Measurements from ENCODE around the gene ZNF689.
"Not testable (repeated sequence)": the region's sequence is repeated elsewhere in the genome, so short reads cannot be mapped to it uniquely, and the experiment has no call there.

Gene ZNF689

DNA sequence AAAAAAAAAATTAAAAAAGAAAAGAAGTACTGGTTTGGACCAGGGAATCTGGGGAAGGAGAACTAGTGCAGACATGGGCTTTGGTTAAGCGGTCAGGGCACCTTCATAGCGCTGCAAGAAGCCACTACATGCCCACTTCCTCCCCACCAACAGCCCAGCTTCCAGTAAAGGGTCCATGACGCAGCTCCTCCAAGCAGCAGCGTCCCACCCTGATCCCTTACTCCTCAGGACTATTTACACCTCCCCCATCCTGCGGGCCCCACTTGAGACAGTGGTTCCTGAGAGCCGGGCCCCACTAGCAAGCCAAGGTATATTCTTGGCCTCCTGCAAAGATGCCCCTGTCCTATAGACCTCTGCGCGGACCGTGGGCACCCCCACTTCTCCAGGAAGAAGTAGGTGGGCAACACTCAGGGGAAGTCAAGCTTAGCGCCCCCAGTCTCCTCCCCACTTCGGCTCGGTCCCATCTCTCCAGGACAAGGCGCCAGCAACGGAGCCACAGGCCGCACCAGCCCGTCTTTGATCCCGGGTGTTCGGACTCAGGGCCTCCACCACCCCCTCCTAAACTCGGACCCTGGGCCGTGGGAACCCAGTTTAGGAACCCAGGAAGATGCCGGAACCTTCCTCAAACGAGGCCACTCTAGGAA lies 39.7 kb upstream of the ZNF689 start:
- H3K4me3 ChIP-seq (ENCODE audit: low read length) = peak overlapping the region; percentile 45; the same call in 1 of the 2 replicates
- no peak for TF ChIP-seq ZNF274 (IDR thresholded peaks at IDR 0.05; ENCODE audit: low read depth, low read length)

DNA sequence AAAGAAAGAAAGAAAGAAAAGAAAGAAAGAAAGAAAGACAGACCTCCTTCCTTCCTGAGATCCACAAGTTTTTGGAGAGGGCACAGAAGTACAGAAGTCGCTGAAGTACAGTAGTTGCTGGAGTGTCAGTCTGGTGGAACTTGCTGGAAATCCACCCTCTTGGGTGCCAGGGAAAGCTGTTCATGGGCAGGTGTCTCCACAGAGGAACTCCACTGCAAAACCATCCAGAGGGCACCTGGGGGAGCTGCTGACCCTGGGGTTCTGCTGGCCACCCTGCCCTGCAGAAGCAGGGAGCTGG lies 37.0 kb upstream of the ZNF689 start:
- TF ChIP-seq ZNF274 (IDR thresholded peaks at IDR 0.05; ENCODE audit: low read depth, low read length) = no peak
- no peak overlapping the region for H3K4me3 ChIP-seq (ENCODE audit: low read length)

DNA sequence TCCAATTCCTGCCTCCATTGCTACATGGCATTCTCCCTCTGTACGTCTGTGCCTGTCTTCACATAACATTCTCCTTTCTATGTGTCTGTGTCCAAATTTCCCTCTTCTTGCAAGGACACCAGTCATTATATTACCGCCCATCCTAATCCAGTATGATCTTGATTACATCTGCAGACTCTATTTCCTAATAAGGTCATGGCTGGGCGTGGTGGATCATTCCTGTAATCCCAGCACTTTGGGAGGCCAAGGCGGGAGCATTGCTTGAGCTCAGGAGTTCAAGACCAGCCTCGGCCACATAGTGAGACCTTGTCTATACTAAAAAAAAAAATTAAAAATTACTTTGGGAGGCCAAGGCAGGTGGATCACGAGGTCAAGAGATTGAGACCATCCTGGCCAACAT lies 35.5 kb upstream of the ZNF689 start:
- TF ChIP-seq ZNF274 (IDR thresholded peaks at IDR 0.05; ENCODE audit: low read depth, low read length) = no peak
- H3K4me3 ChIP-seq (ENCODE audit: low read length) = no peak overlapping the region

DNA sequence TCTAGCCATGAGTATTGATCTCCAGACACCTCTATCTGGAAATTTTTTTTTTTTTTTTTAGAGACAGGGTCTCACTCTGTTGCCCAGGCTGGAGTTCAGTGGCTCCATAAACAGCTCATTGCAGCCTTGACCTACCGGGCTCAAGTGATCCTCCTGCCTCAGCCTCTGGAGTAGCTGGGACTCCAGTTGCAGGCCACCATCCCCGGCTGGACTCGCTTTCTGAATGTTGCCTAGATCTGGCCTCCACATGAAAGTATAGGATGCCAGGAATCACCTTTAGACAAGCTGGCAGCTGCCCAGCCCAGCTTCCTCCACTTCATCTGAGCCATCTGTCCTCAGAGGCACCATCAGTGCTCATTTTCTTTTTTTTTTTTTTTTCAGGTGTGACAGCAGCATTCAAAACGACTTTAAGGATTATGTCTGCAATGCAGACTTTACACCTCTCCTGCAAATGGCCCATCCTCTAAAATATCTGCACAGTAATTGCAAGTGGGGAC lies 34.2 kb upstream of the ZNF689 start:
- H3K4me3 ChIP-seq (ENCODE audit: low read length) = no peak overlapping the region
- TF ChIP-seq ZNF274 (IDR thresholded peaks at IDR 0.05; ENCODE audit: low read depth, low read length) = no peak

DNA sequence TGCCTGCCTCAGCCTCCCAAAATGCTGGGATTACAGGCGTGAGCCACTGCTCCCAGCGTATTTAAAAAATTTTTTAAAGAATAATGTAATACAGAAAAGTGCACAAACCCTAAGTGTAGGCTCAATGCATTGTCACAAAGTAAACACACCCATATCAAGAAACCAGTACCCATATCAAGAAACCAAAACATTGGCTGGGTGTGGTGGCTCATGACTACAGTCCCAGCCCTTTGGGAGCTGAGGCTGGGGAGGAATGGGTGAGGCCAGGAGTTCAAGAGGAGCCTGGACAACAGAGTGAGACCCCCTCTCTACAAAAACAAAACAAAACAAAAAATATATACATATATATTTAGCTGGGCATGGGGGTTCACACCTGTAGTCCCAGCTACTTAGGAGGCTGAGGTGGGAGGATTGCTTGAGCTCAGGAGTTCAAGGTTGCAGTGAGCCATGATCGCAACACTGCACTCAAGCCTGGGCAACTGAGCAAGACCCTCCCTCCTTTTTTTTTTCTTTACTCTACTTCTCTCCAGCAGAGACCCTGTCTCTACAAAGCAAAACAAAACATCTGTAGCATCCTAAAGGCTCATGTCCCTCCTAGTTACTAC lies 31.3 kb upstream of the ZNF689 start:
- no peak for TF ChIP-seq ZNF274 (IDR thresholded peaks at IDR 0.05; ENCODE audit: low read depth, low read length)
- no peak overlapping the region for H3K4me3 ChIP-seq (ENCODE audit: low read length)

DNA sequence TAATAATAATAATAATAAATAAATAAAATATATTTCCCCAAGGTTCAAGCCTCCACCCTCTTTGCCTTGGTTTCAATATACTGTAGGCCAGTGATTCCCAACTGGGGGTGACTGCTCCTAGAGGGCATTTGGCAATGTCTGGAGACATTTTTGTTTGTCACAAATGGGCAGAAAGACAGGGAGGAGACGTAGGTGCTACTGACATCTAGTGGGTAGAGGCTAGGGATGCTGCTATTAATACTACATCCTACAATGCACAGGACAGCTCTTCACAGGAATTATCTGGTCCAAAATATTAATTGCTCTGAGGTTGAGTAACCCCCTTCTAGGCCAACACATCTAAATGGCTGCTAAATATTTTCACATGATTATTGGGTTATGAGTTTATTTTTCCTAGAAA lies 27.8 kb upstream of the ZNF689 start:
- no peak overlapping the region for H3K4me3 ChIP-seq (ENCODE audit: low read length)
- no peak for TF ChIP-seq ZNF274 (IDR thresholded peaks at IDR 0.05; ENCODE audit: low read depth, low read length)

DNA sequence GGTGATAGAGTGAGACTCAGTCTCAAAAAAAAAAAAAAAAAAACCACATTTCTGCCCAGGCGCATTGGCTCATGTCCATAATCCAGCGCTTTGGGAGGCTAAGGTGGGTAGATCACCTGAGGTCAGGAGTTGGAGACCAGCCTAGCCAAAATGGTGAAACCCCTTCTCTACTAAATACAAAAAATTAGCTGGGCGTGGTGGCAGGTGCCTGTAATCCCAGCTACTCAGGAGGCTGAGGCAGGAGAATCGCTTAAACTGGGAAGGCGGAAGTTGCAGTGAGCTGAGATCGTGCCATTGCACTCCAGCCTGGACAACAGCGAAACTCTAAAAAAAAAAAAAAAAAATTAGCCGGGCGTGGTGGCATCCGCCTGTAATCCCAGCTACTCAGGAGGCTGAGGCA lies 26.9 kb upstream of the ZNF689 start:
- H3K4me3 ChIP-seq (ENCODE audit: low read length) = not testable (repeated sequence)

DNA sequence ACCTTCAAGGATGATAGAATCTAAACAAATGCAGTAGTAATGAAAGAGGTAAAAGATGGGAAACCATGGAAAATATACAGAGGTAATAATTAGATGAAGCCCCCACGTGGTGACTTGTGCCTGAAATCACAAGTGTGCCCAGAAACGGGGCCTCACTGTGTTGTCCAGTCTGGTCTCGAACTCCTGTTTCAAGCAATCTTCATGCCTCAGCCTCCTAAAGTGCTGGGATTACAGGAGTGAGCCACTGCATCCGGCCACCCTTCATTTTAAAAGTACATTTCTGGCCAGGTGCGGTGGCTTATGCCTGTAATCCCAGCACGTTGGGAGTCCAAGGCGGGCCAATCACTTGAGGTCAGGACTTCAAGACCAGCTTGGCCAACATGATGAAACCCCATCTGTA lies 26.4 kb upstream of the ZNF689 start:
- TF ChIP-seq ZNF274 (IDR thresholded peaks at IDR 0.05; ENCODE audit: low read depth, low read length) = no peak
- no peak overlapping the region for H3K4me3 ChIP-seq (ENCODE audit: low read length)

DNA sequence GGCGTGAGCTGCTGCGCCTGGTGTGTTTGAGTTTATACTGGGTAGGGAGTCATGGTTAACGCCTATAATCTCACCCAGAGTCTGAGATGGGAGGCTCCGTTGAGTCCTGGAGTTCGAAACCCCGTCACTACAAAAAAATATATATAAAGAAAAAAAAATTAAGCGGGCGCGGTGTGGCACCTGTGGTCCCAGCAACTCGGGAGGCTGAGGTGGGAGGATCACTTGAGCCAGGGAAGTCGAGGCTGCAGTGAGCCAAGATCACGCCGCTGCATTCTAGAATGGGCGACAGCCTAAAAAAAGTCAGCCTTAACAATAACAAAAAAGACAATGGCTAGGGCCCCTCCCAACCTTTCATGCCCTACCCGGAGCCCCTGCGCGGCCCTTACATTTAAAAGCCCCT lies 23.3 kb upstream of the ZNF689 start:
- H3K4me3 ChIP-seq (ENCODE audit: low read length) = peak overlapping the region; percentile 63; the same call in 1 of the 2 replicates
- TF ChIP-seq ZNF274 (IDR thresholded peaks at IDR 0.05; ENCODE audit: low read depth, low read length) = no peak

DNA sequence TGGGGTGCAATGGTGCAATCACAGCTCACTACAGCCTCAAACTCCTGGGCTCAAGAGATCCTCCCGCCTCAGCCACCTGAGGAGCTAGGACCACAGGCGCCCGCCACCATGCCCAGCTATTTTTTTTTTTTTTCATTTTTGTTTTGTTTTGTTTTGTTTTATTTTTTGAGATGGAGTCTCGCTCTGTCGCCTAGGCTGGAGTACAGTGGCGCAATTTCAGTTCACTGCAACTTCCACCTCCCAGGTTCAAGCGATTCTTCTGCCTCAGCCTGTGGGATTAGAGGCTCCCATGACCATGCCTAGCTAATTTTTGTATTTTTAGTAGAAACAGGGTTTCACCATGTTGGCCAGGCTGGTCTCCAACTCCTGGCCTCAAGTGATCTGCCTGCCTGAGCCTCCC lies 22.3 kb upstream of the ZNF689 start:
- not testable (repeated sequence) for H3K4me3 ChIP-seq (ENCODE audit: low read length)

DNA sequence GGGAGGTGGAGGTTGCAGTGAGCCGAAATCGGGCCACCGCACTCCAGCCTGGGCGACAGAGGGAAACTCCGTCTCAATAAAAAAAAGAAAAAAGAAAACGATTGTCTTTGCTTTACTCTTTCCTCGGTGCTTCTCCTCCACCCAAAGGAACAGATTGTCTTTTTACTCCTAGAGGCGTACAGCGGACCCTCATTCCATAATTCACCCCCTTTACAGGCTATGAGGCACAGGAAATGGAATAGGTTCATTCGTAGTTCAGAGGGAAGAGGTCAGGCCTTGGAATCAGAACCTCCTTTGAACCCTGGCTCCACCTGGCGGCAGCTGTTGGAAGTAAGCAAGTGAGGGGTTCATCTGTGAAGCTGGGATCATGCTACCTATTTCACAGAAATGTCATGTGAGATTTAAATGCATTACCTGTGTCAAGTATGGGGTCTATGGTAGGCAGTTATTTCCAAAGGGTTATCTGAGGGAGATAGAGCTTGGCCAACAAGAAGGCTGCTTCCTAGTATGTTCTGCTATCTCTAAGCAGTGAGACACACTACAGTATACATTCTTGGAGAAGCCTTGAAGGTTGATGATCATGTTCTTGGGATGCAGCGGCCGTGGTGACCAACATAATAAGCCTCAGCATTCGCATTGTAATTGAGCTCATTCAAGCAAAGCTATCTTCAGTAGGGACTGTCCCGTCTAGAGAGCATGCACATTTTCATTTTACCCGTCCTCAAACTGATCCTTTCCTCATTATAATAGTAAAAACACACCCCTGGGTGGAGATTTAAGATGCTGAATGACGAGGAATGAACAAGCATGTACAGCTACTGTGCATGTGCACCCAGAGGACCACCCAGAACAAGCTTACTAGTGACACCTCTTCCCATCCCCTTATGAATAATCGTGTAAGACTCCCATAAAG lies 18.7 kb upstream of the ZNF689 start:
- H3K4me3 ChIP-seq (ENCODE audit: low read length) = no peak overlapping the region
- TF ChIP-seq ZNF274 (IDR thresholded peaks at IDR 0.05; ENCODE audit: low read depth, low read length) = no peak

DNA sequence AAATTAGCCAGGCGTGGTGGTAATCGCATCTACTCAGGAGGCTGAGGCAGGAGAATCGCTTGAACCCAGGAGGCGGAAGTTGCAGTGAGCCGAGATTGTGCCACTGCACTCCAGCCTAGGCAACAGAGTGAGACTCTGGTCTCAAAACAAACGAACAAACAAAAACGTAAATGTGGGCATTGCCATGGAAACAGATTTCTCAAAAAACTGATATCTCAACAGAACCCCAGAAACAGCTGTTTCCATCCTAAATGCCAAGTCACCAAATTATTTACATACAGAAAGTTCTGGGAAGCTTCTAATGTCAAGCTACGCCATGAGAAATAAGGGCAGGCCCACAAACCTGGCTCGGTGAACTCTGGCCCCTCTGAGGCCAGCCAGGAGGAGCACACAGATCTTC lies 16.0 kb upstream of the ZNF689 start:
- TF ChIP-seq ZNF274 (IDR thresholded peaks at IDR 0.05; ENCODE audit: low read depth, low read length) = no peak
- no peak overlapping the region for H3K4me3 ChIP-seq (ENCODE audit: low read length)

DNA sequence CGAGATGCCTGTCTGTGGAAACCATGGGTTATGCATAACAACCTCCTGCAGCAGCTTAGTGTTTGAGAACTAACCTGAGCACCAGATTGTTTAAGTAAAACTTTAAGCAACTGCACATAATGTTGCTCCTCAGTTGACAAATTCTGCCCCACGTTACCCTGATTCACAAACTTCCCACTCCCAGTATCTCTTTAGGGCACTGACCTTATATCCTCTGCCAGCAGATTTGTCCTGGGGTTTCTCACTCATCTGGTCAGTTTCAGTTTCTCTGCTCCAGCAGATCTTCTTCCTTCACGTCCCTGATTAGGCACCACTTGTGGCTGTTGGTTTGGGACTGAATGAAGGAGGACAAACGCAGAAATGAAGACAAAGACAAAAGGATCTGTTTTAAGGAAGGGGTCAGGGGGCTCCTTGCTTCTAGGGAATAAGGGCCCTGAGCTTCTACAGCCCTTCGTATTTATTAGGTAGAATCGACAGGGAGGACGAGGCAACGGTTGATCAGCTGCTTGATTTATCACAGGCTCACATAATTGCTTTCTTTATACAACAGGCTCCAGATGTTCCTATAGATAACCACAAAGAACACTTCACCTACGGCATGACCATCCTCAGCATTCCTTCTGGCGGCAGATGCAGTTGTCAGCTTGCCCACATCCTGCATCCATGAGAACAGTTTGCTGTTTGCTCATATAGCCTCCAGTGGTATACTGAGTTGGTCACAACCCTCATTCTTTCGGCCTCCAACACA lies 13.5 kb upstream of the ZNF689 start:
- no peak for TF ChIP-seq ZNF274 (IDR thresholded peaks at IDR 0.05; ENCODE audit: low read depth, low read length)
- no peak overlapping the region for H3K4me3 ChIP-seq (ENCODE audit: low read length)

DNA sequence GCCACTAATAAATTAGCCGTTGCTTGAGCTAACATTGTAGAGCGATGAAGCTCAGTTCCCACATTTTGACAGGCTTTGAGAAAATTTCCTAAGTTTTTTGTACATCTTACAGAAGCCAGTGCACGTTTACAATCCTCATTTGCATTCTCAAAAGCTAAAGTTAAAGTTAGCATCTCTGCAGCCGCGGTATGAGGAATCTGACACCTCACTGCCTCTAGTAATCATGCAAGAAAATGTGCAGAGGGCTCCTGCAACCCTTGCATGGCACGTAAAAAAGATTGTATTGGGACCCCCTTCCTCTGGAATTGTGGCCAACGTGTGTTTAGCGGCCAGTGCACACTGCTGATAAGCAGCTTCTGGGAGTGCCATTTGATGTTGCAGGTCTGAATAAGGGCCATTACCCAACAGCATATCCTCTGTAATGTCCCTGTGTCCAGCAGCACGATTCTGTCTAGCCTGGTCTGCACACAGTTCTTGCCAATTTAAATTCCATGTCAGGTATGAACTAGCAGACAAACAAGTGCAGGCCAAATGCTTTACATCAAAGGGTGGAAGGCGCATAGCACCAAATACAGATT lies 12.4 kb upstream of the ZNF689 start:
- no peak for TF ChIP-seq ZNF274 (IDR thresholded peaks at IDR 0.05; ENCODE audit: low read depth, low read length)
- H3K4me3 ChIP-seq (ENCODE audit: low read length) = no peak overlapping the region
